PC-3 (cell line): ENCODE data around the gene GNB2.
"Not testable (repeated sequence)": the region's sequence is repeated elsewhere in the genome, so short reads cannot be mapped to it uniquely, and the experiment has no call there.

Source experiments
- CTCF ChIP-seq: fragments of 300-600 bp; sonication (generic); conservative IDR thresholded peaks from 2 replicates; pipeline ENCODE4 v1.5.1; 2017; ENCODE audit warnings: antibody characterized with exemption, low read depth, mild to moderate bottlenecking, low read length
- EZH2phosphoT487 ChIP-seq: fragments of 300-600 bp; sonication (generic); IDR thresholded peaks from 2 replicates; pipeline ENCODE4 v1.6.1; 2018; ENCODE audit warnings: mild to moderate bottlenecking, antibody characterized with exemption, low read length, borderline replicate concordance

GRCh38 chr7:100701089-100701488 lies 27.5 kb downstream of the GNB2 start:
- TF ChIP-seq EZH2phosphoT487, CTCF: not testable (repeated sequence)
